ENCODE results near the gene TRAPPC2.

DNA sequence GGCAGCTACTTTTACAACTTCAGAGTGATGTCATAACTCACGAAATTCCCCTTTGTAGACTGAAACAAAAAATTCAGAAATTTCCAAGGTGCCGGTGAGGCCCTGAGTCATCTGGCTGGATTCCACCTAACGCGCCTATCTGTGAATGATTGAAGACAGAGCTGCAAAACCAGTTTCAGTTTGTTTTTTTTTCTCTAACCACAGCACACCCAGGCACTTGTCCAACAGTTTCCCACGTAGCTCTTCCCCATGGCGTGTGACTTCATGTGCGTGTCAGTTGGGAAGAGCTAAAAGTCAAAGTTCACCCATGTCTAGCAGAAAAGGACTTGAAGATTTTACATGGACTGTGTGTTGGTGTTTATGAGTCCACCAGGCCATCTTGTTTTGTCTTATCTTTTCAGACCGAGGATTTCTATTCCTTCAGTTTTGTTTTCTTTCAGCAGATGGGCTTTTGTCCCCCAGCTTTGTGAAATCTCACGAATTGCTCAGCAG is 65.1 kb downstream of the TRAPPC2 start:
- TF ChIP-seq, protein P1, sequence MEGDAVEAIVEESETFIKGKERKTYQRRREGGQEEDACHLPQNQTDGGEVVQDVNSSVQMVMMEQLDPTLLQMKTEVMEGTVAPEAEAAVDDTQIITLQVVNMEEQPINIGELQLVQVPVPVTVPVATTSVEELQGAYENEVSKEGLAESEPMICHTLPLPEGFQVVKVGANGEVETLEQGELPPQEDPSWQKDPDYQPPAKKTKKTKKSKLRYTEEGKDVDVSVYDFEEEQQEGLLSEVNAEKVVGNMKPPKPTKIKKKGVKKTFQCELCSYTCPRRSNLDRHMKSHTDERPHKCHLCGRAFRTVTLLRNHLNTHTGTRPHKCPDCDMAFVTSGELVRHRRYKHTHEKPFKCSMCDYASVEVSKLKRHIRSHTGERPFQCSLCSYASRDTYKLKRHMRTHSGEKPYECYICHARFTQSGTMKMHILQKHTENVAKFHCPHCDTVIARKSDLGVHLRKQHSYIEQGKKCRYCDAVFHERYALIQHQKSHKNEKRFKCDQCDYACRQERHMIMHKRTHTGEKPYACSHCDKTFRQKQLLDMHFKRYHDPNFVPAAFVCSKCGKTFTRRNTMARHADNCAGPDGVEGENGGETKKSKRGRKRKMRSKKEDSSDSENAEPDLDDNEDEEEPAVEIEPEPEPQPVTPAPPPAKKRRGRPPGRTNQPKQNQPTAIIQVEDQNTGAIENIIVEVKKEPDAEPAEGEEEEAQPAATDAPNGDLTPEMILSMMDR (IDR thresholded peaks at IDR 0.05), result no peak
- TF ChIP-seq POLR2AphosphoS5 (IDR thresholded peaks at IDR 0.05; ENCODE audit: low read depth, low read length) (no peak), TCF7L2 (IDR thresholded peaks at IDR 0.05; ENCODE audit: low read depth, low read length) (no peak)

All from Panc1 (cell line).